Epithelial cell of esophagus (primary cell): ENCODE measurements around the gene TRPM2.

Experiments
- DNase-seq: peaks from one replicate; pipeline ENCODE4 v3.0.0; 2010; ENCODE audit warnings: low read depth
- H3K4me3 ChIP-seq: 2 replicates; pipeline ENCODE4 v1.5.1; 2011; ENCODE audit warnings: mild to moderate bottlenecking, low read length, control low read depth
- CTCF ChIP-seq: IDR thresholded peaks from 2 replicates; pipeline ENCODE4 v1.5.1; 2011; ENCODE audit warnings: low read depth, mild to moderate bottlenecking, low read length, control low read depth, inconsistent platforms; ENCODE audit not compliant: insufficient read depth; ENCODE audit errors: missing control alignments

Gene TRPM2

GRCh38 chr21:44423941-44424607, 70.7 kb downstream of the TRPM2 start:
- TF ChIP-seq CTCF: no peak
- no peak for DNase-seq
- no peak overlapping the region for H3K4me3 ChIP-seq

- no peak for TF ChIP-seq CTCF
- DNase-seq: no peak
- no peak overlapping the region for H3K4me3 ChIP-seq
Observed at GRCh38 chr21:44424608-44425306, 71.3 kb downstream of the TRPM2 start.

- no peak overlapping the region for H3K4me3 ChIP-seq
- TF ChIP-seq CTCF: no peak
- DNase-seq: no peak
Observed at GRCh38 chr21:44425307-44425894, 72.0 kb downstream of the TRPM2 start.

- H3K4me3 ChIP-seq: no peak overlapping the region
- DNase-seq: no peak
- TF ChIP-seq CTCF: no peak
Observed at GRCh38 chr21:44425895-44426662, 72.7 kb downstream of the TRPM2 start.

- H3K4me3 ChIP-seq: no peak overlapping the region
- TF ChIP-seq CTCF: no peak
- DNase-seq: no peak
Observed at GRCh38 chr21:44426663-44427191, 73.3 kb downstream of the TRPM2 start.

GRCh38 chr21:44427241-44428120, 74.1 kb downstream of the TRPM2 start:
- DNase-seq: no peak
- no peak overlapping the region for H3K4me3 ChIP-seq
- TF ChIP-seq CTCF: no peak
